ENCODE results near the gene CMIP.

- TF ChIP-seq CTCF (IDR thresholded peaks at IDR 0.05) (no peak), POLR2A (IDR thresholded peaks at IDR 0.05) (no peak)
Observed at GRCh38 chr16:81566086-81567007, 121.7 kb downstream of the CMIP start.

Data from Peyer's patch (tissue), 4 donors.